GM18519 (cell line): ENCODE results near the gene UCP2.
"Not testable (repeated sequence)": the region's sequence is repeated elsewhere in the genome, so short reads cannot be mapped to it uniquely, and the experiment has no call there.

Experiments used
- ATAC-seq: cut with Tn5 transposase; IDR thresholded peaks from one replicate; pipeline ENCODE4 v1.9.1; 2021; ENCODE audit warnings: mild to moderate bottlenecking, moderate library complexity; ENCODE audit not compliant: unreplicated experiment, low FRiP score

Gene UCP2

GRCh38 chr11:73996161-73996747, 13.6 kb upstream of the UCP2 start:
- no peak for ATAC-seq

- no peak for ATAC-seq
These were observed 13.1 kb upstream of the UCP2 start for GRCh38 chr11:73995731-73996130.

GRCh38 chr11:73995247-73995646, 12.6 kb upstream of the UCP2 start:
- no peak for ATAC-seq

DNA sequence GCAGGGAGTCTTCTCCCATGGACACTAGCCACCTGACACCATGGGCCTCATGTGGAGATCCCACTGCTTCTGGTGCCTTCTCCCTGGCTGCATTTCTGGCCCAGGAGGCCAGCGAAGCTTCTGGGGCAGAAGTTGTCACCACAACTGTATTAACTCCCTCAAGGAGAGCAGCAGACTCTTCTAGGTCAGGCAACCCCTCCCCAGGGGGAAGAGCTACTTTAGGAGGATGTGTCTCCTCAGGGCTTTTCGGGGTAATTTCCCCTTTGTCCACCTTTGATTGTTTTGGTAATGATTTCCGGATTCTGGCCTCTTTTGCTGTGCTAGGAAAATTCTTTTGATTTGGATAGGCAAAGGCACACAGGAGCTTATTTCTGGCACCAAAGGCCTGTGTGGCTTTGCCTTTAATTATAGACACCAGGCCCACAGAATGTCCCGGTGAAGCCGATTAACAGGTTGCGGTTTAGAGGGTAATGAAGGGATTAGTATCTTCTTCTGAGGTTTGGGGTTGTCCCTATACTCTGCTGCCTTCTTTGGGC, 8.9 kb upstream of the UCP2 start:
- ATAC-seq: no peak

DNA sequence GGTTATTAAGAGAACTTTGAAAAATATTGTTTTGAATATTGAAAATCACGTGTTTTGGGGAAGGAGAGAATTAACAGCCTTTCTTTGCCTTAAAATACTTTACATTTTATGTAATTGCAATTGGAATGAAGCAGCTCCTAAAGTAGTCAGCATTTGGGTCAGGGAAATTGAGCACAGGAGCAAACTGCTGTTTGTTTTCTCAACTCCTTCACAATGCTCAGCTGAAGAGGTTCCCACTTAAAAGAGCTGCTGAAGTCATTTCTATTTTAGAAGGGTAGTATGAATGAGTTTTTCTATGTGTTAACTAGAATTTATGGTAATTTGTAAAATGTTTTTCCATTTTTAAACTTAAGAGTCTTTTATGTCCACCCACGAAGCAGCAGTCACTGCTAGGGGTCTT, 8.1 kb upstream of the UCP2 start:
- ATAC-seq: no peak

DNA sequence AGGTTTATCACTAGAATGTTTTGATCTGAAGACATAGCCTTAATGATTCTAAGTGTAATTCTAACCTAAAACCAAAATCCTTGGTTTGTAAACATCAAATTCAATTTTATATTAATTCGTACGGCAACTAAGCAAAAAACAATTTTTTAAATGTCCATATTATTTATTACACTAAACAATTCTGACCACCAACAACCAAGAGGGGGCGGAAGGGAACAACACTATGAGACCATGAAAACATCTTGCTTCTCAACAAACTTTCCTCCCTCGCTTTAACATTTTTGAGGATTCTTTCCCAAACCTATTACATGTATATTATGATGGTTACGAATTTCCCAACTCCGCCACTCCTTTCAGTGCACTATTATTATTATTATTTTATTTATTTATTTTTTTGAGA, 6.5 kb upstream of the UCP2 start:
- no peak for ATAC-seq

- ATAC-seq: no peak
These were observed 5.6 kb upstream of the UCP2 start for GRCh38 chr11:73988227-73988626.

DNA sequence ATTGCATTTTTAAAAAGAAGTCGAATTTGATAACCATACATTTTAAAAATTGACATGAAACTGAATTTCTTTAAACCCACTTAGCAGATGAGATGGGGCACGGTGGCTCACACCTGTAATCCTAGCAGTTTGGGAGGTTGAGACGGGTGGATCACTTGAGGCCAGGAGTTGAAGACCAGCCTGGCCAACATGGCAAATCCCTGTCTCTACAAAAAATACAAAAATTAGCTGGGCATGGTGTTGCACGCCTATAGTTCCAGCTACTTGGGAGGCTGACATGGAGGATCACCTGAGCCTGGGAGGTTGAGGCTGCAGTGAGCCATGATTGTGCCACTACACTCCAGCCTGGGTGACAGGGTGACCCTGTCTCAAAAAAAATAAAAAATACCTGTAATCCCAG, 3.0 kb upstream of the UCP2 start:
- not testable (repeated sequence) for ATAC-seq

GRCh38 chr11:73983741-73984538, 1.3 kb upstream of the UCP2 start:
- ATAC-seq: no peak

DNA sequence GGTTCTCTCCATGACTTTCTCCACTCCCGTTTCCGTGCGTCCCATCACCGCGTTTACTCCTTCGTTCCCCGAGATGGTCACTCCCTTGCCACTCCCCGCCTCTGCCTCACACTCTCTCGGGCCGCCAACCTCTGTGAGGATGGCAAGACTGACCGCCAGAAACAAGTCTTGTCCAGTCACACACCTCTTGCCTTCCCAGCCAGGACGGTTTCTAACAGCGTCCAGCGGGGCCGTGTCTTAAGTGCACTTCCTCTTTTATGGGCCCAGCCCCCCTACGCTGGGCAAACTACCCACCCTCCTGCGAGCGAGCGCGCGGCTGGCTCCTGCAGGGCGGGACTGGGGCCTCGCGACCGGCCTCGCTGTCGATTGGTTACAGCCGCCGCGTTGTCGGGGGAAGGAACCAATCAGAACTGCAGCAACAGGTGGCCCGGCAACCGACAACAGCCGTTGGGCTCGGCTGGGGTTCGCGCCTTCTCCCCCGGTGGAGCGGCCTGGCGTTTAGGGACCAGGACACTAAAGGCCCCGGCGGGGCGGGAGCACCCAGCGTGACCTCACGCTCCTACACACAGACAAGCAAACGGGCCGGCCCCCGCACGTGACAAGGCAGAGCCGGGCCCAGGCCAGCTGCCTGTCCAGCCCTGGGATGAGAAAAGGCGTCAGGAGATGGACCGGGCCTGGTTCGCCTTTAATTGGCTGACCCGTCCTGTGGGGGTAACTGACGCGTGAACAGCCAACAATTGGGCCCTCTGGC, 522 bp upstream of the UCP2 start:
- ATAC-seq: peak; percentile 68

GRCh38 chr11:73981051-73981805, 1.4 kb downstream of the UCP2 start:
- no peak for ATAC-seq

GRCh38 chr11:73980001-73980961, 2.4 kb downstream of the UCP2 start:
- peak; percentile 36 for ATAC-seq

- ATAC-seq: no peak
These were observed 4.0 kb downstream of the UCP2 start for GRCh38 chr11:73978576-73979086.

DNA sequence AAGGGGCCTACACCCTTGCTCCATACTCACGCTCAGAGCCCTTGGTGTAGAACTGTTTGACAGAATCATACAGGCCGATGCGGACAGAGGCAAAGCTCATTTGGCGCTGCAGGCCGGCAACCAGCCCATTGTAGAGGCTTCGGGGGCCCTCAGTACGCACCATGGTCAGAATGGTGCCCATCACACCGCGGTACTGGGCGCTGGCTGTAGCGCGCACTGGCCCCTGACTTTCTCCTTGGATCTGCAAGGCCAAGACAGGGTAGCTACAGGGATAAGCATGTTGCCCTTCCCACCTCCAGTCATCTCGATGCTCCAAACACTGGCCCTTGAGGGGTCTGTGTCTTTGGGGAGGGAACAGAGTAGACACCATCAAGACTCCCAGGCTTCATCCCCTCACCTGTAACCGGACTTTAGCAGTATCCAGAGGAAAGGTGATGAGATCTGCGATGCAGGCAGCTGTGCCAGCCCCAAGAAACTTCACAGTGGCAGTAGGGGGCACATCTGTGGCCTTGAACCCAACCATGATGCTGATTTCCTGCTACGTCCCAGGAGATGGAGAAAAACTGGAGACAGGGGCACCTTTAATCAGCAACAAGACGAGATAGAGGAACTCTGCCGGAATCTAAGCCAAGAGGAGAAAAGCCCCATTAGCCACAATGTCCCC, 4.7 kb downstream of the UCP2 start:
- no peak for ATAC-seq

DNA sequence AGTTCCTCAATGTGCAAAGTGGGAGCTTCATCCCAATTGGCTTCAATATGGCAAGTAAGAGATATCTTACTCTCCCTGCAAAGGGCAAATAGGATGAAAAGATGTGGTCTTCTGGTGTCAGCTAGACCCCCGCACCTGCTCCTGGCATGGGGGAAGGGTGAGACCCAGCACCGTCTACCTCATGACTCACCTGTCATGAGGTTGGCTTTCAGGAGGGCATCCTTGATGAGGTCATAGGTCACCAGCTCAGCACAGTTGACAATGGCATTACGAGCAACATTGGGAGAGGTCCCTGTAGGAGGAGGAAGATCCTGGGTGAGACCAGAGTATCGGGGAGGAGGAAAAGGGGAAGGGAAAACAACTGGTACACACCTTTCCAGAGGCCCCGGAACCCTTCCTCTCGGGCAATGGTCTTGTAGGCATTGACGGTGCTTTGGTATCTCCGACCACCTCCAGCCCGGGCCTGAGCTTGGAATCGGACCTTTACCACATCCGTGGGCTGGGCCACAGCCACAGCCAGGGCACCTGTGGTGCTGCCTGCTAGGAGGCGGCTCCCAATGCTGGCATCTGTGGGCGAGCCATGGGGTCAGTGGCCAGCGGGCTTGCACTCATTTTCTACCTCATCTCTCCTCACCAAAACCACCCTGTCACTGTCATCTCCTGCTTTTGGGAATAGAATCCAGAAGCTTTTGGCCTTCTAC, 6.0 kb downstream of the UCP2 start:
- no peak for ATAC-seq

GRCh38 chr11:73975479-73975757, 7.2 kb downstream of the UCP2 start:
- no peak for ATAC-seq

DNA sequence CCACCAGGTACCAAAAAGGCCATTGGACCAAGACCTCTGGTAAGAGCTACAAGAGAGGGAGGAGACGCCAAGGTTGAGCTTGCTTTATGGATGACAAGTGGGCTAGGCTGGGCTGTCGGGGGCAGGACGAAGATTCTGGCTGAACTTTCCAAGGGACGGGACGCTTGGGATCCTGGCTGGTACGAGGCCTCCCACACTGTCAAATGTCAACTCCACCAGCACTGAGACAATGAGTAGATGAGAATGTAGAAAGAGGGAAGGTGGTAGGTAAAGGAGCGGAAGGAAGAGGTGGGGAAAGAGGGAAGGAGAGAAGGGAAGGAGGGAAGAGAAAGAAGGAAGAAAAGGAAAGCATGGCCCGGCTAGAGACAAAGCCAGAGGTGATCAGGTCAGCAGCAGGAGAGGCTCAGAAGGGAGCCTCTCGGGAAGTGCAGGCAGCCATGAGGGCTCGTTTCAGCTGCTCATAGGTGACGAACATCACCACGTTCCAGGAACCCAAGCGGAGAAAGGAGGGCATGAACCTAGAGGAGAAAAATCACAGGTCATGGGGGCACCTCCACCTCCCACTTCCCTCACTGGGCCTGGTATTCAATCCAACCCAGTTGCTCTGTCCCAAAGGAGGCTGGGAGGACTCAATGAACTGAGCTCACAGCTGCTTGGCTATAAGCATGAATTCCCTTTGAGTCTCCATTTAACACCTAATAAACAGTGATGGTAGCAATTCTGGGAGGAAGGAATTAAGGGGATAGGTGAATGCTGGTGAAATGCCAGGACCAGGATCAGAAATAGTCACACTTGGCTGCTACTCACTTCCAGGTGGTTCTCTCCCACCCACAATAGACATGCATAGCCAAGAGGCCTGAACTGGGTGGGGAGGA, 7.8 kb downstream of the UCP2 start:
- no peak for ATAC-seq
